HG02571 (cell line): ENCODE measurements around the gene LSM6.
A peak's percentile ranks its signal among the peaks of the same experiment; 100 is the strongest.

ENCODE experiments used
- ATAC-seq: cut with Tn5 transposase; IDR thresholded peaks from one replicate; pipeline ENCODE4 v1.9.1; 2021; ENCODE audit warnings: mild to moderate bottlenecking, moderate library complexity; ENCODE audit not compliant: unreplicated experiment

Gene LSM6

DNA sequence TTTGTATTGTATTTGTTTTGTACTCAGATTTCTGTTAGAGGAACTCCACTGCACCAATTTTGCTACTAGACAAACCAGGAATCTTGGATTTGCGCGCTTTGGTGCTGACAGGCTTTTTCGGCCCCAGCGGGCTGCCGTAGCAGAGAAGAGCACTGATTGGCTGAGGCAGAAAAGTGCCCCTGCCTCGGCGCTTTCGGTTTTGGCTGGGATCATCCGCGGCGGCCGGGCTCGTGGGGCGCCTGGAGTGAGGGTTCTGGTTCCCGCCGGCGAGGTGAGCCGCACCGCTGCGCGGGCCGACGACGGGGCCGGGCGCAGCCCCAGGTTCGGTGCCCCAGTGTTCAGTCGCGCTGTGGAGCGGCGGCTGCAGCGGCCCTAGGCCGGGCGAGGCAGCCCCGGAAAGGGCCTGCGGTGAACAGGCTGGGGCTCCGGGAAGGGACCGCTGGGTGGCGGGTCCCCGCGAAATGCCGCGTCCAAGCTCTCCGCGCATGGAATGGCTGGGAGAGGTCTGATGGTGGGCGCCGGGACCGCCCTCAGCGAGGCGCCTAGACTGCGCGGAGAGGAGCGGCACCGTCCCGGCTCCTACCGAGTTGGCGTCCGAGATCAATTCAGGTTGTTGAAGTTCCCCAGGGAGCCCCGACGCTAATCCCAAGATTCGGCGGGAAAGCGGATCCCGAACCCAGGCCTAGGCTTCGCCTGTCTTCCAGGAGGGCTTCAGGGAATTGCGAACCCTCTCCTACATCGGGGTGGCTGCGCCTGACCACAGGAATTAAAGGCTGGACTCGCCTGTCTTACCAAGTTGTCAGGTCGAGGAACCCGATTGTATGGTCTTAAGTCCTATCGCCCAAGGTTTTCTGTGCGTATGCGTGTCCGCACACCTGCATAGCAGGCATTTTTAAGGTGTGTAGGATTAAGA lies at the start of gene LSM6:
Gene LSM6, plus strand, starts transcription at position 178 of the 913 bp plus-strand sequence. CDS start 7,204 bp downstream, outside the sequence.
- ATAC-seq: peak; percentile 97

DNA sequence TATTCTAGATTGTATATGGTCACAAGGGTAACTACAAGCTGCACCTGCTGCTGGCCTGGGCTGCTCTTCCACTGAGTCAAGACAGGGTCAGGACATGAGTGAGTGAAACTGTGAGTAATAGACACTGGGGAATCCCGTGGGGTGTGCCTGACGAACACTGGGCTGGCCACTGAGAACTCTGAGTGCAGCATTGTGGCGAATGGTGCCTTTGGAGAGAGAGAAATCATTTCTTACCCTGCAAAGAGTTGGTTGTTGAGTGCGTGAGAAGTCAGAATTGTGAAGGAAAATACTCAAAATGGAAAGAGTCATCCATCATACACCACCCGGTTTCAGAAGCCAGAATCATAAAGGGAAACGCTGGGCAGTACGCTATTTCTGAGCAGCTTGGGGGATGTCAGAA lies 43.1 kb upstream of the LSM6 start:
- ATAC-seq: peak; percentile 100

DNA sequence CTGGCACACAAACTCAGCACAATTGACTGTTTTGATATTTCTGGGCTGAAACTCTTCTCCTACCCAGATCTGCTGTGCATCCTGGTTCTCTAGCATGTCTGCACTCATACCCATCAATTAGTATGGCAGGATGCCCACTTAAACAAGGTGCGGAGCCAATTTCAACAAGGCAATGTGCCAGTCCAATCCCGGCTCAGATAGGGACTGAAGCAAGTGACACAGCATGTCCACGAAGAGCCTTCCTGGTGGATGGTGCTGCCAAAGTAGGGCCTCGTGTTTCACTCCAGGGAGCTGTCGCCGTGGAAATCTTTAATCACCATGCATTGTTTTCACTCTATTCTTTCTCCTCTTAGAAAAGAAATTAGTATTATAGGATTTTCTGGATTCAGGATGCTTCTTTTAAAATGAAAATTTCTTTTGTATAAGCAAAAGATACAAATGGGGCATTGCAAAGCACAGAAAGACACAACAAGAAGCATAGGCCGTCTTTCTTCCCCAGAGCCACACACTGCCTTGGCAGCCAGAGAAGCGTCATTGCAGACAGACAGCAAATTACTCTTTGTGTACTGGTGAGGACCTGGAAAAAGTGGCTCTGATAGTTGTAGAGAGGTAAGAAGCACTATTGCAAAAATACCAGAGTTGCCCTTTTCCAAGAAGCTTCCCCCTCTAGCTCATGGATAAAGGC lies 40.6 kb upstream of the LSM6 start:
- no peak for ATAC-seq

- ATAC-seq: no peak
Measured at GRCh38 chr4:146135941-146136340, 39.6 kb upstream of the LSM6 start.

DNA sequence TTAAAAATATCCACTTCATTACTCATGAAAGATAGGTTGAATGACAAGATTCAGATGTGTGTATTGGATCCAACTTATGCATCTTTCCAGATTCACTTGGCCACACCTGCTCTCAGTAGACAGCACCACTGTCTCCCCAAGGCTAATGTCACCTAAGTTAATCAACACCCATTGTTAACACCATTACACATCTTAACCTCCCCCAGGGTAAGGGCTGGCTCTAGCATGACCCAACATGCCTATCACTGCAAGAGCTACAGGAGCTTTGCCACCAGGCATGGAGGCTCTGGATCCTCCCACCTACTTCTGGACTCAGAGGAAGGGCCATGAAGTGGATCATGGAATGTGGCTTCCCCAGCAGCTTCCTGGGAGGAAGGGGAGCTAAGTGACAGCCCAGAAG lies 32.8 kb upstream of the LSM6 start:
- no peak for ATAC-seq

GRCh38 chr4:146143888-146144287 lies 31.6 kb upstream of the LSM6 start:
- no peak for ATAC-seq

- no peak for ATAC-seq
Measured at GRCh38 chr4:146146918-146147317, 28.6 kb upstream of the LSM6 start.

DNA sequence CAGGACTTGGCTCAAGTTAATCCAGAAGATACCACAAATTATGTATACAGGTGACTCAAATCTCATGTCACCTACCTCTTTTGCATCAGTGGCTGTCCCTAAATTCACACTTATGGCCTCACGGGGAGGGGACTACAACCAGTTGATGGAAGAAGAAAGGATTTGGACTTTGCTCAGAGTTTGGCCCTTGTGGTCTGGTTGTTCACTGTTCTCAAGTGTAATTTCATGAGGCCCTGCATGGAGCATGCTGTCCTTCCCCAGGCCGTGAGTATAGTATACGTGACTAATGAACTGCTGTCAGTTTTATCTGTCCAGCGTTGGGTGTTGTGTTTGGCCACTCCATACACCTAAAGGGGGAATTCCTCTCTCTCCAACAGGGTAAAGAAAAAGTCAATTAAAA lies 27.5 kb upstream of the LSM6 start:
- ATAC-seq: no peak

GRCh38 chr4:146154057-146154456 lies 21.5 kb upstream of the LSM6 start:
- no peak for ATAC-seq

DNA sequence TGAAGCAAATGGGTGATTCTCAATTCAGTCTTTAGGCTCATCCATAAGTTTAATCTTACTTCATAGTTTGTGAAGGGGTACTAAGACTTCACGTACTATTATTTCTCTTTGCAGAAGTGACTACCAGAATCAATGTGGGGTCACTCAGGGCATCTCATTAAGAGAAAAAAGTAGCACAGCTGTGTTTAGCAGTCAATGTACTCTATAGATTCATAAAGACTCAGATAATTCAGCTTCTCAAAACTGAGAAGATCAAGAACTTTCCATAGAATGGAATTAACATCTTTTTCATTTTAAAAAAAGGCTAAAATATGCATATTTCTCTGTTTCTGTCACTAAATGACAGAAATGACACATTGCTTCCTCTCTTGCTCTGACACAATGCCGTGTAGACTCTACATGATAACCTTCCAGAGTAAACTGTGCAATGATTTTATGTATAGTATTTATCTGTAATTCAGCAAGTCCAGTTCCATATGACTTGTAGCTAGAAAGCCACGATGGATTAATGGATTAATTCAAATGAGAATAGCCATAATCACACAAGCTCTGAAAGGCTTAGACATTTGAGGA lies 20.3 kb upstream of the LSM6 start:
- no peak for ATAC-seq

- ATAC-seq: no peak
Measured at GRCh38 chr4:146158036-146158745, 17.3 kb upstream of the LSM6 start.

DNA sequence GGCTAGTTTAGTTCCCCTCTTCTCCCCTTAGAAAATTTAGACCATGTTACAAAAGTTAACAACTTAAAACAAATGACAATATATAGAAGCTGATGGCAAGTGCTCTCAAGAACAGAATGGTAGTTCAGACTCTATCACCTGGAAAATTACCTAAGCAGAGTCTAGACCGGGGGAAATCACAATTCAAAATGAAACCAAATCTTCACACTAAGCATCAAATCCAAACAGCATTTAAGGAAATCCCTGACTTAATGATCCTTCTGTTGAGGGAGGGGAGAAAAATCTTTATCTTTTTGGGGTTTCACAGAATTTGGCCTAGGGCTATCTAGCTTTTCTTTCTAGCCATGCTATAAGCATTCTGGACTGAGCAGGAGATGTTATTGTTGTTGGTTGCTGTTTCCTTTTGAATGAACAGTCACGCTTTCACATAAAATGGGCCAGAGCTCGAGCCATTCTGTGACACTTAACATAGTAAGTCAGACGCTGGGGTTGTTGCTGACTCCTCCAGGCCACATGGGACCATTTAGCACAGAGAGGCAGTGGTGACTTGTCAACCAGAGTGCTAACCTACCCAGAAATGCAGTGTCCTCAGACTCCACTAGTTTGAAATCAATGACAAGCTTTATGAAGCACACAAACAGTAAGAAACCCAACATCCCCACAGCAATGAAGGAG lies 16.0 kb upstream of the LSM6 start:
- peak; percentile 74 for ATAC-seq

DNA sequence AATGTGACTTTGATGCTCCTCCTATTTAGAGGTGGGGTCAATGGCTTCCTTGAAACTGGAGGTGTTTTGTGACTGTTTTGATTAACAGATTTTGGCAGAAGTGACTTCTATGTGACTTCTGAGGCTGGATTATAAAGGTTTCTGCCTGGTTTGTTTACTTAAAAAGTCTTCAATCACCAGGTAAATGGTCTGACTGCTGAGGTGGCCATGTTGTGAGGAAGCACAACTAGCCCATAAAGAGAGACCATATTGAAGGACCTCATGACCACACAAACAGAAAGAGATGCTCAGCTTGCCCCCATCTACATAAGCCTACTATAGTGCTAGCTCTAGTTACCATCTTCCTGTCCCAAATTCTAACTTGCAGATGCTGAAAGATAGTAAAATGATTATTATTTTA lies 14.3 kb upstream of the LSM6 start:
- no peak for ATAC-seq

DNA sequence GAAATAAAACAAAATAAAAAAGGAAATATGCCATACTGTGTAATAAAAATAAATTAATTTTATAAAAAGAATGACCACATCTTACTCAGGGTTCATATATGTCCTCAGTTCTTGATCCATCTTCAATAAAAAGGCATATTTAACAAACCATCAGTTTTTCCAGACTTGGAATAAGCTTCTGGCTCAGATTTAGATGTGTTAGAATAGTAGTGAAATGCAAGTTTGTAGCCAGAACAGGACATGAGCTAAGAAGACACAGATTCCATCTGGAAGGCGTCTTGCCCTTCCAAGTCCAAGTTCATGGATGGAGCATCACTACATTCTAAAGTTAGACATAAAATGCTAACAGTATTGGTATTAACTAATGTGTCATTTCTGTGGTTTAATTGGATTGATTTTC lies 10.3 kb upstream of the LSM6 start:
- ATAC-seq: no peak

DNA sequence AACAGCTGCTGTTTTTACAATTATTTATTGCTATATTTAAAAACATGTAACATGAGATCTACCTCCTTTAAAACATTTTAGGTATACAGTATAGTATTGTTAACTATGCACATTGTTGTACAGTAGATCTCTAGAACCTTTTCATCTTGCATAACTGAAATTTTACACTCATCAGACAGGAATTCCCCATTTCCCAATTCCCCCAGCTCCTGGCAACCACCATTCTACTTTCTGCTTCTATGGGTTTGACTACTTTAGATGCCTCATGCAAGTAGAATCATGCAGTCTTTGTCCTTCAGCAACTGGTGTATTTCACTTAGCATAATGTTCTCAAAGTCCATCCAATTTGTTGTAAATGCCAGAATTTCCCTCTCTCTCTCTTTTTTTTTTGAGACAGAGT lies 9.7 kb upstream of the LSM6 start:
- no peak for ATAC-seq

DNA sequence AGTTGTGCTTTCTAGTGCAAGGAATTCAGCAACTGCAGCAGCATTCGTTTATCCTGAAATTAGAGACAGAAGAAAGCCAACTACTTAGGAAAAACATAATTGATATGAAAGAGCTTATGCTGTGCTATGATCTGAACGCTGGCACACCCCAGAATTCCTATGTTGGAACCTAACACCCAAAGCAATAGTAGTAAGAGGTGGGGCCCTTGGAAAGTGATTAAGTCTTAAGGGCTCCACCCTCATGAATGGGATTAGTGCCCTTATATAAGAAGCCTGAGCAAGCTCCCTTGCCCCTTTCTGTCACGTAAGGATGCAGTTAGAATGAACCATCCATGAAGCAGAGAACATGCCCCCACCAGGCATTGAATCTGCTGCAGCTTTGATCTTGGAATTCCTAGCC lies 5.4 kb upstream of the LSM6 start:
- ATAC-seq: no peak

GRCh38 chr4:146176891-146177290 lies 1.4 kb downstream of the LSM6 start:
- no peak for ATAC-seq

- no peak for ATAC-seq
Measured at GRCh38 chr4:146178126-146178525, 2.6 kb downstream of the LSM6 start.

DNA sequence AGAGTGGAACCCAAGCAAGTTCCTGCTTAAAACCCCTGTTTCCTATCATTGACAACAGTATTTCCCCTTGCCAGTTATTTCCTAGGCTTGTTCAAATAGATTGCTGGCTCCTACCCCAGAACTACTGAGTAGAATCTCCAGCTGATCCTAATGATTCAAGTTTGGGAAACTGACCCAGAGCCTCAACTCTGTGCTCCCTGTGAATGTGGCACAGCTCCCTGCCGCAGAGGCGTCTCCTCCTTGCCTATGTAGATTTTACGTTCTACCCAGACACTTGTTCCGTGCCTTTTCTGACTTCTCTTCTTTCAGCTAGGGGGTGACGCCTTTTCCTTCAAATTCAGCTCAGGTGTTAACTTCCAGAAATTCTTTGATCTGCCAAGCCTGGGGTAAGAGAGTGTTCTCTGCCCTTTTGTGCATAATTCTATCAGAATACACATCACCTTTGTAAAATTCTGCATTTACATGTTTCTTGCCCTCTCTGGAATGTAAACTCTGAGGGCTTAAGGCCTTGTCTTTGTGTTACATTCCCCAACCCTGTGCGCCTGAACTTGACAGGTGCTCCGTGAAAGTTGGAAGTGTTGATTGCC lies 4.4 kb downstream of the LSM6 start:
- ATAC-seq: no peak

GRCh38 chr4:146182443-146182842 lies 6.9 kb downstream of the LSM6 start:
- ATAC-seq: no peak
